Colonic mucosa (tissue), 4 donors: ENCODE results near the gene PTPRN2. TPM values are rescaled to one million over a fixed set of nuclear protein-coding genes. Genes with fewer than 3 reads are reported as not detected.

Experiments used
- DNase-seq: peaks from one replicate; pipeline ENCODE4 v3.0.0-alpha.2; 2020
- H3K27ac ChIP-seq: fragments of 200-600 bp; one replicate; pipeline ENCODE4 v1.8.0; 2021
- H3K27me3 ChIP-seq: fragments of 200-600 bp; one replicate; pipeline ENCODE4 v1.8.0; 2021
- H3K36me3 ChIP-seq: fragments of 200-600 bp; one replicate; pipeline ENCODE4 v1.8.0; 2021
- H3K4me1 ChIP-seq: fragments of 200-600 bp; one replicate; pipeline ENCODE4 v1.8.0; 2021; ENCODE audit warnings: mild to moderate bottlenecking
- H3K4me3 ChIP-seq: fragments of 200-600 bp; one replicate; pipeline ENCODE4 v1.8.0; 2021
- H3K9ac ChIP-seq, 2 donors: one replicate each; pipeline ENCODE4 v1.7.0; 2013; ENCODE audit warnings: control low read depth in 2 of 2, low read depth in 2 of 2, low read length in 2 of 2
- H3K9me3 ChIP-seq: fragments of 200-600 bp; one replicate; pipeline ENCODE4 v1.8.0; 2021
- intact Hi-C: fragments of 100-400 bp; cut with DNase I; formaldehyde crosslinking; loops from one replicate; pipeline ENCODE4 v1.14.1; 2022
- total RNA-seq, 2 donors: library from RNA; stranded (reverse); fragmentation: NEBNext Ultra II Directional in 1 of 2; extraction: Animal tissue kit (Norgen Biotek cat#: 25700) in 1 of 2; gene quantifications; one replicate each; pipeline ENCODE4 v1.2.1, GENCODE V29; 2021
- TF ChIP-seq, protein P1 (sequence below): fragments of 200-600 bp; IDR thresholded peaks from one replicate; pipeline ENCODE4 v1.8.0; 2022; ENCODE audit warnings: antibody characterized with exemption, mild to moderate bottlenecking
- donor health status: healthy.
- donor health status: DM: no; HTN: no; CAD: no.
- donor health status: DM: no; HTN: no; CAD: no.

The PTPRN2 gene
- total RNA-seq, 2 donors from 2014 or later = 14.7 to 21.6 TPM

DNA sequence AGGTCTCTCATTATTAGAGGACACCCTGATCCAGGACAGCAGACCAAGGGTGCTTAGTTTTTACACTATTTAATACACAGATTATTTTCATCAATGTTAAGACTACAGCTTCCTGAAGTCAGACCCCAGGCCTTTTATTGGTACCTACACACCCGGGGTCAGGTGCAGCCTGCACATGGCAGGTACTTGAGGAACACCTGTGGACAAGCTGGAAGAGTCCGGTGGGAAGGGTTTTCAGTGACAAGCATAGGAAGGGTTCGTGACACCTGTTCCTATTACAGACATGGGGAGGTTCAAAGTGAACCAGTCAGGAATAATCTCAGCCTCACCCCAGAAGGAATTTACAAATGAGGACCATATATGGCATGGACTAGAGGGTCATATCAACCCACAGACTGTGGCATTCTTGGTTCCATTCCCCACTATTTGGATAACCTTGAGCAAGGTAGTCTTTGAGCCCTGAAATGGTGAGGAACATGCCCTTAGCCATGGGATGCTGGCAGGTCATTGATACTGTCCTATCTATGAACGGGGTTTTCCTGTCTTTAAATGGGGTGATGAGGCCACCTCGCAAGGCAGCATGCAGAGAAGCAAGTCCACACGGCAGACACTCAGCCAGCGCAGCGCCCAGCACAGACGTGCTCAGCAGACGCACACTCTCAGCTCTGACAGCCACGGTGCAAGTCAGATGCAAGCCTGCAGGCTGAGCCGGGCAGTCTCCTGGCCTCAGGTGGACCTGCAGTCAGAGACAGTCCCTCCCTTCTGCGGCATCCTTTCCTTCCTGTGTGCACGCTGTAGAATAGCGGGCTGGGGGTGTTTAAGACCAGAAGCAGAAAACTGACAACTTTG is 624.9 kb downstream of the PTPRN2 start:
- Histone ChIP-seq H3K4me3 (no peak overlapping the region), H3K9me3 (no peaks in the 10 kb centered on the region), H3K27me3 (no peaks in the 10 kb centered on the region), H3K36me3 (no peaks in the 10 kb centered on the region), H3K27ac (no peak overlapping the region), H3K4me1 (no peaks in the 10 kb centered on the region), H3K9ac (no peak overlapping the region)
- TF ChIP-seq, protein P1, sequence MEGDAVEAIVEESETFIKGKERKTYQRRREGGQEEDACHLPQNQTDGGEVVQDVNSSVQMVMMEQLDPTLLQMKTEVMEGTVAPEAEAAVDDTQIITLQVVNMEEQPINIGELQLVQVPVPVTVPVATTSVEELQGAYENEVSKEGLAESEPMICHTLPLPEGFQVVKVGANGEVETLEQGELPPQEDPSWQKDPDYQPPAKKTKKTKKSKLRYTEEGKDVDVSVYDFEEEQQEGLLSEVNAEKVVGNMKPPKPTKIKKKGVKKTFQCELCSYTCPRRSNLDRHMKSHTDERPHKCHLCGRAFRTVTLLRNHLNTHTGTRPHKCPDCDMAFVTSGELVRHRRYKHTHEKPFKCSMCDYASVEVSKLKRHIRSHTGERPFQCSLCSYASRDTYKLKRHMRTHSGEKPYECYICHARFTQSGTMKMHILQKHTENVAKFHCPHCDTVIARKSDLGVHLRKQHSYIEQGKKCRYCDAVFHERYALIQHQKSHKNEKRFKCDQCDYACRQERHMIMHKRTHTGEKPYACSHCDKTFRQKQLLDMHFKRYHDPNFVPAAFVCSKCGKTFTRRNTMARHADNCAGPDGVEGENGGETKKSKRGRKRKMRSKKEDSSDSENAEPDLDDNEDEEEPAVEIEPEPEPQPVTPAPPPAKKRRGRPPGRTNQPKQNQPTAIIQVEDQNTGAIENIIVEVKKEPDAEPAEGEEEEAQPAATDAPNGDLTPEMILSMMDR = no peak
- no peak for DNase-seq
- intact Hi-C loops = no loop called here

DNA sequence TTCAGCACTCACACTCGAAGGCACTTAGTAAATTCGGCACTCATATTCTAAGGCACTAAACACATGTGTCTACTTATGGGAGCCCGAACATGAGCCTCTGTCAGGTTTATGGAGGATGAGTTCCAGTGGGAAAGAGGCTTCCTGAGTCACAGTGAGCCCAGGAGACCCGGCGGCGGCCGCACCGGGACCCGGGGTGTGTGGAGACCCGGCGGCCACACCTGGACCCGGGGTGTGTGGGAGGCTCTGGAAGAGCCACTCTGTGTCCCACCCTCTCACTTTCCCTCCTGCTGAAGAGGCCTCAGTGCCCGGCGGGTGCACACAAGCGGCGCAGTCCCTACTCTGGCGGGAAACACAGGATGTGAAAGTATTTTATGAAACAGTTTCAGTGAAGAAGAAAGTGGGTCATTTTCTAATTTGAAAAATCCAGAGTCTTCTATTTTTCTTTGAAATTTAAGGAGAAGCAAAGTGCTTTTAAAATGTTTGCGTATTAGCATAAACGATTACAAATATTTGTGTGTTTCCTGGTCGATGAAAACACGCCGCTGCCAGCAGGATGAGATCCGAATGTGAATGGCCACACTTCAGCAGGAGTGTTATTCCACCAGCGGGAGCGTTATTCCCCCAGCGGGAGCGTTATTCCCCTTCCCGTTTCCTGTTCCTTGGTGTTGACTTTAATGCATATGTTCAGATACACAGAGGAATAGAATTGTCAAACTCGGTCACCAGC is 625.7 kb downstream of the PTPRN2 start:
- H3K36me3 ChIP-seq = no peaks in the 10 kb centered on the region
- TF ChIP-seq, protein P1 = no peak
- no peak overlapping the region for H3K9ac ChIP-seq
- no peaks in the 10 kb centered on the region for H3K9me3 ChIP-seq
- H3K4me1 ChIP-seq = no peaks in the 10 kb centered on the region
- no peak overlapping the region for H3K27ac ChIP-seq
- no peak overlapping the region for H3K4me3 ChIP-seq
- intact Hi-C loops = no loop called here
- H3K27me3 ChIP-seq = no peaks in the 10 kb centered on the region
- DNase-seq = no peak

DNA sequence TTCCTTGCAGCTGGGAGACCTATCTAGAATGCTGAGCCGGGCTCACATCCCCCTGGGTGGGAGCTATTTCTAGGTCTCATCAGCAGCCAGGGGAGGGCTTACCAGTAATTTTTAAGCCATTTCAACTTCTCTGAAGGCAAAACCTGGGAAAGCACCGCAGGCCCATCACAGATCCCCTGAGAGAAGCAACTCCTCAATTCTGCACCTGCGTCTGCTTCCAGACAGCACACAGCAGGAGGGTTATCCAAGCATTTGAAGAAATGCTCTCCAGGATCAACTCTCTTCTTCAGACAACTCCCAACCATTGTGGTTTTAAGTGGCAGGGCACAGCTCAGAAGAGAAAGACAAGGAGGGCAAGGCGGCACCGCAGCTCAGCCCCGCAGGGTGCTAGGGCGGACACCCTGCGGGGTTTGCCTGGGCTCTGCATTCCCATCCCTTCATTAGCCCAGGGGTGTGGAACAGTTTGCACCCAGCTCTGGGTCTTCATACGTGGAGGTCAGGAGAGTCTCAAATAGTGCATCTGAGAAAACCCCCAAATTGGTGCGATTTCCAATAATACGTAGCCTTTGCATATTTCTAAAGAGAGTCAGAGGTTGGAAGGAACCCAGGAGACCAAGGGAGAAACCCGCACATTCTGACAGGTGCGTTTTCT is 632.1 kb downstream of the PTPRN2 start:
- no peak overlapping the region for H3K27ac ChIP-seq
- intact Hi-C loops = no loop called here
- no peaks in the 10 kb centered on the region for H3K27me3 ChIP-seq
- H3K4me3 ChIP-seq = no peak overlapping the region
- no peaks in the 10 kb centered on the region for H3K4me1 ChIP-seq
- no peaks in the 10 kb centered on the region for H3K36me3 ChIP-seq
- H3K9me3 ChIP-seq = no peaks in the 10 kb centered on the region
- no peak for DNase-seq
- TF ChIP-seq, protein P1 = no peak
- no peak overlapping the region for H3K9ac ChIP-seq

DNA sequence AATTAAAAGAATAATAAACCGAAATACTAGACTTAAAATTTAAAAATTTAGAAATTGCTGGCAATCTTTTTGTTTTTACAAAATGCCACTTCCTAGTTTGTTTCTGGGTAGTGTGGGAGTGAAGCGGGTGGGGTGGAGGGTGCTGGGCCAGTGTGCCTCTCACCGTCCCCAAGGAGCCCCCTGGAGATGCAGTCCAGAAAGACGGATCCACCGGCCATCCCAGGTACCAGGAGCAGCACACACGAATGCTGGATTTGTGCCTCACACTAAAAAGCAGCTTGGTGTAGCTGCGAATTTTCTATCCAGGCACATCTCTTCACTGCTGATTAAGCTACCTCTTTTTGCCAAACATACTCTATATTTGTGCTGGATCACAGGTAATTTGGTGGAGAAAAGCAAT is 632.7 kb downstream of the PTPRN2 start:
- no peak overlapping the region for H3K9ac ChIP-seq
- intact Hi-C loops = no loop called here
- no peak for DNase-seq
- TF ChIP-seq, protein P1 = no peak
- no peak overlapping the region for H3K4me3 ChIP-seq
- no peaks in the 10 kb centered on the region for H3K9me3 ChIP-seq
- no peaks in the 10 kb centered on the region for H3K27me3 ChIP-seq
- H3K4me1 ChIP-seq = no peaks in the 10 kb centered on the region
- H3K27ac ChIP-seq = no peak overlapping the region
- H3K36me3 ChIP-seq = no peaks in the 10 kb centered on the region

DNA sequence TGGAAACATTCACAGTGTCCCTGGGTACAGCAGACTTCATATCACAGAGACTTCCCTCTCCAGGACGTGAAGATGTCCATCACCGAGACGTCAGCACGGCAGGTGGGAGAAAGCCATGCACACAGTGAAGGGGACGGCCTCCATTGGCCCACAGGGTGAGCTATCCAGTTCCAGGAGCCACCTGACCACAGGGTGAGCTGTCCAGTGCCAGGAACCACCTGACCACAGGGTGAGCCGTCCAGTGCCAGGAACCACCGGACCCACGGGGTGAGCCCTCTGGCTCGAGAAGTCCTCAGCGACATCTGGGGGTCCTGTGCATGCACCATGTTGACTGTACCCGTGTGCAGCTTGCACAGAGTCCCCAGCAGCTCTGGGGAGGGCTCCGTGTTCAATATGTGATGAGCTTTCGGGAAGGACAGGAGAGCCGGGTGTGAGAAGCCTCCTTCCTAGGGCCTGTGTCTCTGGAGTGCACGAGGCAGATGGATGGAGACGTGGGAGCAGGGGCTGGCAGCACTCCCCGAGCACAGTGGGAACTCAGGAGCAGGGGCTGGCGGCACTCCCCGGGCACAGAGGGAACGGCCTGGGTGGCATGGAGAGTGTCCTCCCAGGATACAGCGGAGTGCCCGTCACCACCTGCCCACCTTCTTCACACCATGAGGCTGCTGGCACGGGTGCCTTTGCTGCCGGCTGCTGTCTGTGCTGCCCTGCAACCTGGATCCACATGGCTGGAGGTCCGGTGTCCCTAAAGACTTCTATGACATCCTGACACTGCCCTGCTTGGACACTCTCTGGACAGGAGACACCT is 634.6 kb downstream of the PTPRN2 start:
- no peak for DNase-seq
- H3K36me3 ChIP-seq = no peaks in the 10 kb centered on the region
- no peak overlapping the region for H3K27ac ChIP-seq
- H3K9ac ChIP-seq = no peak overlapping the region
- intact Hi-C loops = no loop called here
- no peaks in the 10 kb centered on the region for H3K9me3 ChIP-seq
- no peaks in the 10 kb centered on the region for H3K4me1 ChIP-seq
- TF ChIP-seq, protein P1 = no peak
- no peaks in the 10 kb centered on the region for H3K27me3 ChIP-seq
- H3K4me3 ChIP-seq = no peak overlapping the region
